ENCODE measurements around the gene SIT1.

GRCh38 chr9:35691334-35691650 is 40.6 kb upstream of the SIT1 start:
- TF ChIP-seq POLR2A (IDR thresholded peaks at IDR 0.05; ENCODE audit: low read depth, low read length), result no peak
- no peak for TF ChIP-seq POLR2AphosphoS5 (IDR thresholded peaks at IDR 0.05; ENCODE audit: low read depth, low read length)
- no peak for TF ChIP-seq TAF1 (IDR thresholded peaks at IDR 0.05; ENCODE audit: low read depth, low read length)

Data from GM12891 (cell line).